Measurements from ENCODE around the gene KCNC1. TPM values are rescaled to one million over a fixed set of nuclear protein-coding genes. Genes with fewer than 3 reads are reported as not detected.

Gene KCNC1
- total RNA-seq, 1 experiment from 2014 or later: 0.04 TPM

- H3K27ac ChIP-seq (ENCODE audit: insufficient read length, low read depth, low read length): no peak overlapping the region
- peaks cover 18% of the 10 kb centered on the region; the same call in 1 of the 2 replicates for H3K27me3 ChIP-seq (ENCODE audit: insufficient read depth, low read length)
- no peak overlapping the region for H2BK12ac ChIP-seq (ENCODE audit: insufficient read length, low read depth, low read length)
- H2BK120ac ChIP-seq (ENCODE audit: low read depth, low read length, poor library complexity, severe bottlenecking): no peak overlapping the region
- no peak overlapping the region for H3K4me3 Mint-ChIP-seq
- no peak overlapping the region for H3K56ac ChIP-seq (ENCODE audit: insufficient read length, low read depth, low read length)
- H3K14ac ChIP-seq (ENCODE audit: insufficient read depth, low read length): no peak overlapping the region
- H3K36me3 Mint-ChIP-seq (ENCODE audit: insufficient read depth in 1 of 3, low read depth in 3 of 3): no peaks in the 10 kb centered on the region
- H3K4me2 ChIP-seq (ENCODE audit: insufficient read depth, insufficient read length, low read length): no peak overlapping the region
- H4K8ac ChIP-seq (replicated peaks; ENCODE audit: insufficient read length, low read depth, low read length): no peak overlapping the region
- H3T11ph ChIP-seq (ENCODE audit: low read length): no peak overlapping the region
- H4K5ac ChIP-seq (ENCODE audit: insufficient read length, low read depth, low read length): no peak overlapping the region
- no peak overlapping the region for H2BK15ac ChIP-seq (ENCODE audit: low read depth, low read length)
- no peaks in the 10 kb centered on the region for H3K79me1 ChIP-seq (ENCODE audit: insufficient read depth, low read depth, low read length, poor library complexity, severe bottlenecking)
- H2BK20ac ChIP-seq (ENCODE audit: low read depth, low read length, poor library complexity, severe bottlenecking): no peak overlapping the region
- no peak overlapping the region for H3K4ac ChIP-seq (ENCODE audit: low read depth, low read length)
- no CpG with 5 or more reads among the region's 4 CpGs for WGBS (ENCODE audit: extremely low coverage, insufficient read length, low lambda C conversion rate)
- no peak for TF ChIP-seq CTCF (conservative IDR thresholded peaks at IDR 0.05)
- H3K9me3 ChIP-seq (ENCODE audit: control insufficient read depth, low read depth, low read length): no peaks in the 10 kb centered on the region
- H3K9me3 Mint-ChIP-seq: no peaks in the 10 kb centered on the region
- DNase-seq: no peak
- H3K23me2 ChIP-seq (ENCODE audit: insufficient read length, low read depth, low read length, poor library complexity, severe bottlenecking): no peaks in the 10 kb centered on the region
- no peak overlapping the region for H3K23ac ChIP-seq (ENCODE audit: insufficient read length, low read depth, low read length)
- no peak overlapping the region for H2BK5ac ChIP-seq (ENCODE audit: insufficient read length, low read length)
- H4K20me1 ChIP-seq (ENCODE audit: control insufficient read depth, insufficient read depth, insufficient read length): no peaks in the 10 kb centered on the region
- H3K27ac Mint-ChIP-seq: no peak overlapping the region; a peak in 1 of 7 replicates
- H2AK5ac ChIP-seq (ENCODE audit: insufficient read length, low read length): no peak overlapping the region
- H2AFZ ChIP-seq (ENCODE audit: low read length): no peak overlapping the region
- peaks cover 12% of the 10 kb centered on the region for H3K27me3 Mint-ChIP-seq (ENCODE audit: low read depth)
- no peaks in the 10 kb centered on the region for H3K4me1 ChIP-seq (ENCODE audit: insufficient read depth, low read length)
- no peak overlapping the region for H3K9ac ChIP-seq (ENCODE audit: extremely low read depth, insufficient read length, low read length)
- no peaks in the 10 kb centered on the region for H3K79me2 ChIP-seq (ENCODE audit: insufficient read depth, low read length)
- no peak overlapping the region for H4K91ac ChIP-seq (ENCODE audit: insufficient read length, low read depth, low read length)
- H3K18ac ChIP-seq (ENCODE audit: insufficient read length, low read depth, low read length): no peak overlapping the region
- peaks cover 4% of the 10 kb centered on the region in 2 experiments for H3K4me1 Mint-ChIP-seq
These were observed 22.7 kb upstream of the KCNC1 start for GRCh38 chr11:17711836-17712235.
